Calu3 (cell line): ENCODE data around the gene PTPRN2. TPM values are rescaled to one million over a fixed set of nuclear protein-coding genes. Genes with fewer than 3 reads are reported as not detected.

Source experiments
- BruUV-seq: library from RNA; stranded (reverse); fragments of 400-500 nt; replicated peaks from 2 replicates; lab custom pipeline; 2021; lab: Mats Ljungman, UMichigan
- CTCF ChIA-PET: fragments of 300-600 bp; sonication (Branson Sonifier 250); formaldehyde crosslinking; loops from one replicate; lab custom pipeline; 2022; ENCODE audit warnings: antibody characterized with exemption; lab: Charles Lee
- DNase-seq: peaks from one replicate; pipeline ENCODE4 v3.0.0; 2022
- H3K27ac Mint-ChIP-seq: one replicate; pipeline ENCODE4 v1.8.0; 2022; ENCODE audit warnings: mixed read lengths; ENCODE audit not compliant: unreplicated experiment
- H3K27me3 Mint-ChIP-seq: one replicate; pipeline ENCODE4 v1.8.0; 2022; ENCODE audit warnings: mixed read lengths; ENCODE audit not compliant: unreplicated experiment
- H3K36me3 Mint-ChIP-seq: one replicate; pipeline ENCODE4 v1.8.0; 2022; ENCODE audit warnings: mild to moderate bottlenecking, moderate library complexity, mixed read lengths; ENCODE audit not compliant: insufficient read depth, unreplicated experiment
- H3K4me1 Mint-ChIP-seq: one replicate; pipeline ENCODE4 v1.8.0; 2022; ENCODE audit warnings: mild to moderate bottlenecking, low read depth, mixed read lengths; ENCODE audit not compliant: unreplicated experiment
- H3K4me3 Mint-ChIP-seq: one replicate; pipeline ENCODE4 v1.8.0; 2022; ENCODE audit warnings: mild to moderate bottlenecking, low read depth, moderate library complexity, mixed read lengths; ENCODE audit not compliant: unreplicated experiment
- H3K9me3 Mint-ChIP-seq: one replicate; pipeline ENCODE4 v1.8.0; 2022; ENCODE audit warnings: low read depth, mixed read lengths; ENCODE audit not compliant: unreplicated experiment
- intact Hi-C: fragments of 100-400 bp; cut with micrococcal nuclease; formaldehyde crosslinking; loops from one replicate; pipeline ENCODE4 v1.10.0; 2022; ENCODE audit not compliant: unreplicated experiment
- total RNA-seq: library from RNA; stranded (reverse); gene quantifications from 2 replicates; pipeline ENCODE4 v1.2.3, GENCODE V29; 2022
- TF ChIP-seq, protein P1 (sequence below): fragments of 200-600 bp; IDR thresholded peaks from one replicate; pipeline ENCODE4 v1.8.0; 2022; ENCODE audit warnings: antibody characterized with exemption; ENCODE audit not compliant: unreplicated experiment

Gene PTPRN2
- total RNA-seq, 1 experiment from 2014 or later = 2.0 TPM

DNA sequence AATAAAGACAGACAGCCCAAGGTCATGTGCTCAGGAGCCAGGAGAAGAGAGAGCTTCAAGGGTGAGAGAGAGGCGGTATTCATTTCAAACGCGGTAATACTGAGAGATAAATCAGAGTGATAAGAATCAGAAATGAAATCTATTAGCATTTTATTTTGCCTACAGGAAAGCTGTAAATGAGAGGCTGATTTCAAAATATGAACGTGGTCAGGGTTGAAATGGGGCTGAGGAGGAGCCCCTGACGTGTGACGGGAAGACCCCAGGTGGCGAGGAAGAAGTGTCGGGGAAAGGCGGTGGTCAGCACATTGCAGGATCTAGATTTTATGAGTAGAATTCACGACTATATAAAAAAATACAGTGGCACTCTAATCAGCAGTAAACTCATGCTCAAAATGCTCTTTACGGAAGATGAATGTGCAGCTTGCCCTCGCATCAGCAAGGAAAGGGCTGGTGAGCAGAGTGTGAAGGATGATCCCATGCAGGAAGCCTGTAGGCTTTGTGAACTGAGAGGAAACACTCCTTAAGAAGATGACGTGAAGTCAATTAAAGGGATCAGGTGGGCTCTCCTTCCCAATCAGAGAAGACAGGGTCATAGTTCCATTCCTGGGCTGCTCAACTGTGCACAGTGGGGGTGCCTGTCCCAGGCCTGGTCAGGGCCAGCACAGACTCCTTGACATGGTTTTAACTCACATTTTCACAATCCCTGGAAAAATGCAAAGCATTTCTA, 360.2 kb downstream of the PTPRN2 start:
- H3K36me3 Mint-ChIP-seq = no peaks in the 10 kb centered on the region
- H3K4me1 Mint-ChIP-seq = no peaks in the 10 kb centered on the region
- H3K4me3 Mint-ChIP-seq = no peak overlapping the region
- H3K27me3 Mint-ChIP-seq = no peaks in the 10 kb centered on the region
- H3K9me3 Mint-ChIP-seq = peaks cover 49% of the 10 kb centered on the region
- BruUV-seq = no TSS peak
- intact Hi-C loops = no loop called here
- no peak for DNase-seq
- H3K27ac Mint-ChIP-seq = no peak overlapping the region
- TF ChIP-seq, protein P1, sequence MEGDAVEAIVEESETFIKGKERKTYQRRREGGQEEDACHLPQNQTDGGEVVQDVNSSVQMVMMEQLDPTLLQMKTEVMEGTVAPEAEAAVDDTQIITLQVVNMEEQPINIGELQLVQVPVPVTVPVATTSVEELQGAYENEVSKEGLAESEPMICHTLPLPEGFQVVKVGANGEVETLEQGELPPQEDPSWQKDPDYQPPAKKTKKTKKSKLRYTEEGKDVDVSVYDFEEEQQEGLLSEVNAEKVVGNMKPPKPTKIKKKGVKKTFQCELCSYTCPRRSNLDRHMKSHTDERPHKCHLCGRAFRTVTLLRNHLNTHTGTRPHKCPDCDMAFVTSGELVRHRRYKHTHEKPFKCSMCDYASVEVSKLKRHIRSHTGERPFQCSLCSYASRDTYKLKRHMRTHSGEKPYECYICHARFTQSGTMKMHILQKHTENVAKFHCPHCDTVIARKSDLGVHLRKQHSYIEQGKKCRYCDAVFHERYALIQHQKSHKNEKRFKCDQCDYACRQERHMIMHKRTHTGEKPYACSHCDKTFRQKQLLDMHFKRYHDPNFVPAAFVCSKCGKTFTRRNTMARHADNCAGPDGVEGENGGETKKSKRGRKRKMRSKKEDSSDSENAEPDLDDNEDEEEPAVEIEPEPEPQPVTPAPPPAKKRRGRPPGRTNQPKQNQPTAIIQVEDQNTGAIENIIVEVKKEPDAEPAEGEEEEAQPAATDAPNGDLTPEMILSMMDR = no peak
- CTCF ChIA-PET = no interaction called here

DNA sequence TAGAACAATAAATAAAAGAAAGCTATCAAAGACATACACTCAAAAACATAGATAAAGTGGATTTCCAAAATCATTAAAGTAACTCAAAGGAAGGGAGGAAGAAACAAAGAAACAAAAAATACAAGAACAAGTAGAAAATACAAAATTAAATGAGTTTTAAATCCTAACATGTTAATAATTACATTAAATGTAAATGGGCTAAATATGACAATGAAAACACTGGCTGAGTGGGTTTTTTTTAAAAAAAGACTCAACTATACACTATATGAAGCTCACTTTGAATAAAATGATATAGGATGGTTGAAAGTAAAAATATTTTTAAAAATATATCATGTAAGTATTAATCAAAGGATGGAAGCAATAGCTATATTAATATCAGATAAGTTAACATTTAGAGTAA, 371.4 kb downstream of the PTPRN2 start:
- no peak for DNase-seq
- no TSS peak for BruUV-seq
- TF ChIP-seq, protein P1 = no peak
- H3K27me3 Mint-ChIP-seq = no peaks in the 10 kb centered on the region
- no peak overlapping the region for H3K27ac Mint-ChIP-seq
- no peaks in the 10 kb centered on the region for H3K36me3 Mint-ChIP-seq
- intact Hi-C loops = no loop called here
- H3K9me3 Mint-ChIP-seq = peaks cover 28% of the 10 kb centered on the region
- CTCF ChIA-PET = no interaction called here
- H3K4me1 Mint-ChIP-seq = no peaks in the 10 kb centered on the region
- no peak overlapping the region for H3K4me3 Mint-ChIP-seq

DNA sequence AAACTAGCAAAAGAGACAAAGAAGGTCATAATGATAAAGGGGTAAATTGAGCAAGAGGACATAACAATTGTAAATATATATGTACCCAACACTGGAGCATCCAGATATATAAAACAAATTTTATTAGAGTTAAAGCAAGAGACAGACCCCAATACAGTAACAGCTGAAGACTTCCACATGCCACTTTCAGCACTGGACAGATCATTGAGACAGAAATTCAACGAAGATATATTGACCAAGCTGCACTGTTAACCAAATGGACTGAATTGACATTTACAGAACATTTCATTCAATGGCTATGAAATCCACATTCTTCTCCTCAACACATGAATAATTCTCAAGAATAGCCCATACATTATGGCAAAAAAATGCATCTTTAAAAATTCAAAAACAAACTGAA, 378.2 kb downstream of the PTPRN2 start:
- TF ChIP-seq, protein P1 = no peak
- no peaks in the 10 kb centered on the region for H3K4me1 Mint-ChIP-seq
- intact Hi-C loops = no loop called here
- H3K27me3 Mint-ChIP-seq = no peaks in the 10 kb centered on the region
- CTCF ChIA-PET = no interaction called here
- BruUV-seq = no TSS peak
- H3K9me3 Mint-ChIP-seq = peaks cover 21% of the 10 kb centered on the region
- H3K36me3 Mint-ChIP-seq = no peaks in the 10 kb centered on the region
- DNase-seq = no peak
- H3K4me3 Mint-ChIP-seq = no peak overlapping the region
- H3K27ac Mint-ChIP-seq = no peak overlapping the region

- intact Hi-C loops = no loop called here
- BruUV-seq = no TSS peak
- no peak overlapping the region for H3K27ac Mint-ChIP-seq
- CTCF ChIA-PET = no interaction called here
- peaks cover 25% of the 10 kb centered on the region for H3K9me3 Mint-ChIP-seq
- H3K4me1 Mint-ChIP-seq = no peaks in the 10 kb centered on the region
- H3K27me3 Mint-ChIP-seq = no peaks in the 10 kb centered on the region
- TF ChIP-seq, protein P1 = no peak
- H3K36me3 Mint-ChIP-seq = no peaks in the 10 kb centered on the region
- DNase-seq = no peak
- no peak overlapping the region for H3K4me3 Mint-ChIP-seq
Observed at GRCh38 chr7:158206341-158206740, 381.3 kb downstream of the PTPRN2 start.
